ENCODE measurements around the gene CST7. TPM values are rescaled to one million over a fixed set of nuclear protein-coding genes. Genes with fewer than 3 reads are reported as not detected.
A peak's percentile ranks its signal among the peaks of the same experiment; 100 is the strongest.

CST7 gene
- total RNA-seq, 2 donors from 2014 or later = 136 to 174 TPM

DNA sequence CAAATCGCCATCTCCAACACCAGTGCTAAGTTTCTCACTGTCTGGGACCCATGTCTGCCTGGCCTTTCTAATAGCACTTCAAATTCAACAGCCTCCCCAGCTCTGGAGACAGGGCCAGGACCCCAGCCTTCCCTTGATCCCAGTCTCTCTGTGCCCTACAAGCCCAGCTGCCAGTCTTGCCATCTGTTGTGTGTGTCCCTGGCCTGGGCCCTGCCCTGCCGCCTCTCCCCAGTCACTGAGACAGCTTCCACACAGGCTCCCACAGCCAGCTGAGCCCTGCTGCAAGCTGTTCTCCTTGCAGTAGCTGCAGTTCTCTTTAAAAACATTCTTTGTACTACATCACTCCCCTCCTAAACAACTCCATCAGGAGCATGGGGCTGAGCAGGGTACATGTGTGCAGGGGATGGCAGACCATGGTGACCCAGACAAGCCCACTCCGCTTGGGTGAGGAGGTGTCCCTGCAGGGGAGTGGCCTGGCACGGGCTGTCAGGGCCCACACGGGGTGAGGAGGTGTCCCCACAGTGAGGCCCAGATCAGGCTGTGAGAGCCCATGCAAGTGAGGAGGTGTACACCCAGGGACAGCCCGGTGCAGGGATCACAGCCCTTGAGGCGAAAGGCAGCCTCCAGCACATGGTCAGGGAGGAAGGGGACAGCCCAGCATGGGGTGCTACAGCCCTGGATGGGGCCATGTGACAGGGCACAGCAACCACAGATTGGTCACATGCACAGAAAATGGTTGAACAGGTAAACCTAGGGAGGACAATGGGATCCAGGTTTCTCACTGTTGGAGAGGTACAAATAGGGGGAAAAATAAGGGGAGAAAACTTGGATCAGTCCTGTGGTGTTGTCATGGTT lies 16.2 kb downstream of the CST7 start:
- Mint-ChIP-seq H3K36me3 (ENCODE audit: insufficient read depth in 2 of 2) (peaks cover 6 to 48% of the 10 kb centered on the region in 2 donors), H3K27ac (peak overlapping the region; percentile 44), H3K4me1 (ENCODE audit: low read depth) (peaks cover 24% of the 10 kb centered on the region), H3K27me3 (ENCODE audit: low read depth) (no peaks in the 10 kb centered on the region), H3K4me3 (no peak overlapping the region), H3K9me3 (no peaks in the 10 kb centered on the region)
- ATAC-seq (replicated peaks in 1 of 2) (peak; percentile 21 to 30), DNase-seq (no peak)

DNA sequence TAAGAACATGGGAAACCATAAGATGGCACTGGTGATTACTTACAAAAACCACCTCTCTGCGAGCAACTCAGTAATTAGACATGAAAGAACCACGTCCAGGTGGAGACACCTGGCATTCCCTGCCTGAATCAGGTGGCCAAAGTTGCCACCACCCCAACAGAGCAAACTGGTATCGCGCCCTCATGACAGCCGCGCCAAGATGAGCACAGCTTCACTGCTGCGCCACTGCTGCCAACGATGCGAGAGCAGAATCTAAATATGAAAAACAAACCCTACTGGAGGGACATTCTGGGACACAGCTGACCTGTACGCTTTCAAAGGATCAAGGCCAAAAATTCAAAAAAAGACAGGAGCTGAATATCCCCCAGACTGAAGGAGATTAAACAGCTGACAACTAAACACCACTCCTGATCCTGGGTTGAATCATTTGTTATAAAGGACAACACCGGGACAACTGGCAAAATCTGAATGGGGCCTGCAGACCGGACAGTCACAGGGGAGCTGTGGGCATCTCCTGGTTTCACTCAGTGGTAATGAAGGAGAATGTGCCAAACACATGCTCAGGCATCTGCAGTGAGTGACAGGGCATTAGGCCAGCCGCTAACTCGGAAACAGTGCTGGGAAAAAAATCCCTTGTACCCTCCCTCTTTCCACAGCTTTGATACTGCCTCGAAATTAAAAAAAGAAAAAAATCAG lies 17.4 kb downstream of the CST7 start:
- H3K36me3 Mint-ChIP-seq (ENCODE audit: insufficient read depth in 2 of 2) = peaks cover 4 to 48% of the 10 kb centered on the region in 2 donors
- ATAC-seq (replicated peaks in 1 of 2) = no peak
- DNase-seq = no peak
- H3K4me1 Mint-ChIP-seq (ENCODE audit: low read depth) = peaks cover 19% of the 10 kb centered on the region
- peak overlapping the region; percentile 21 for H3K27ac Mint-ChIP-seq
- H3K4me3 Mint-ChIP-seq = no peak overlapping the region
- no peaks in the 10 kb centered on the region for H3K9me3 Mint-ChIP-seq
- no peaks in the 10 kb centered on the region for H3K27me3 Mint-ChIP-seq (ENCODE audit: low read depth)

DNA sequence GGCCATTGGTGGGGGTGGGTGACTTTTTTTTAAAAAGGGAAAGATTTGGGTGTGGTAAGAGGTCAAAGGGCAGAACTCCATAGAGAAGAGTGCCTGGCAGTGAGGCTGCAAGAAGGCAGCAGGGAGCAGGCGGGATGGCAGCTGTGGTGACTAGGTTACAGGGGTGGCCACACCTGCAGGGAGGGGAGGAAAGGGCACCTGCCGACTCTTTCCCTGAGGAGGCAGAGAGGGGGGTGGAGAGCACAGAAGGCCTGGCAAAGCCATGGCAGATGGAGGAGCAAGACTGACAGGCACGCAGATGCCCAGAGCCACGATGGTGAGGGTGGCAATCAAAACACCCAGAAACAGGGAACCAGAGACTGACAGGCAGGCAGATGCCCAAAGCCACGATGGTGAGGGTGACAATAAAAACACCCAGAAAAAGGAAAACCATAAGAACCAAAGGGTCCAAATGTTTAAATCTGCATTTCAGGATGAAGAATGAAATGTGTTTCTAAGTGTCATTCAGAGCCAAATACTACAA lies 19.3 kb downstream of the CST7 start:
- ATAC-seq (replicated peaks in 1 of 2) (no peak), DNase-seq (no peak)
- H3K9me3 Mint-ChIP-seq = no peaks in the 10 kb centered on the region
- H3K27ac Mint-ChIP-seq = peak overlapping the region; percentile 30
- peaks cover 4 to 43% of the 10 kb centered on the region in 2 donors for H3K36me3 Mint-ChIP-seq (ENCODE audit: insufficient read depth in 2 of 2)
- H3K4me3 Mint-ChIP-seq = no peak overlapping the region
- no peaks in the 10 kb centered on the region for H3K27me3 Mint-ChIP-seq (ENCODE audit: low read depth)
- peaks cover 19% of the 10 kb centered on the region for H3K4me1 Mint-ChIP-seq (ENCODE audit: low read depth)

DNA sequence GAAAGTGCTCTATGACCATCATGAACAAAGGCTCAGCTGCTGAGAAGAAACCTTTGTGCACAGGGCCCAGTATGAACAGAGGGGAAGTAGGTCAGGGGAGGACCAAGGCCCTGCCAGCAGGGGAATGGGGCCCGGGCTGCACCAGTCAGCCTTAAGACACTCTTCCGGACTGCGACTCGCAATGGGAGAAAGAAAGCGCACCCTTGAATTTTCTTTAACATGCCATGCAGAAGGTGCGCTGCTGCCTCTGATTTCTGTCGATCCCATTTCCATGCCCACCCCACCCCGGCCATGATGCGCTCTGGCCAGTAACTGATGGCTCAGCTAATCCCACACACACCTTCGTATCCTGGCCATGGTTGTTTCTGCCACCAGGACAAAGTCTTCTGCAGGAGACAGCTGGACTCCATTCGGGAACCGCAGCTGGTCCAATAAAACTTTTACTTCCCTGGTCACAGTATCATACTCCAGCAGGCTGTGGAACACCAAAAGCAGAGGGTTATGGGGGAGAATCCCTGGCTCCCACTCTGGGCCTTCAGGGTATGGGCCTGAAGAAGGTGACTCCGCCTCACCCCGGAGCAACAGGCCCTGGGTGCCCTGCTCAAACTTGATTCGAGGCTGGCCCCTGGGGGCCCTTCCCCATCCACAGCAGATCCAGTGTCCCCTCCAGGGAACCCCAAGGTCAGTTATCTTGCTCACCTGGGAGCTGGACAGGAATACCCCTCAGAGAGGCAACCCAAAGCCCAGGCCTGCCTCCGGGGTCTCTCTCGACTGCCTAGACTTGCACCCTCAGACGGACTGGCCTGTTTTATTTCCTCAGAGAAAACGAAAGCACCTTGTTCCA lies 20.3 kb downstream of the CST7 start:
- no peak overlapping the region for H3K4me3 Mint-ChIP-seq
- no peak for DNase-seq
- H3K36me3 Mint-ChIP-seq (ENCODE audit: insufficient read depth in 2 of 2) = peaks cover 4 to 43% of the 10 kb centered on the region in 2 donors
- ATAC-seq (replicated peaks in 1 of 2) = no peak
- H3K27ac Mint-ChIP-seq = no peak overlapping the region
- H3K27me3 Mint-ChIP-seq (ENCODE audit: low read depth) = no peaks in the 10 kb centered on the region
- no peaks in the 10 kb centered on the region for H3K9me3 Mint-ChIP-seq
- peaks cover 15% of the 10 kb centered on the region for H3K4me1 Mint-ChIP-seq (ENCODE audit: low read depth)

DNA sequence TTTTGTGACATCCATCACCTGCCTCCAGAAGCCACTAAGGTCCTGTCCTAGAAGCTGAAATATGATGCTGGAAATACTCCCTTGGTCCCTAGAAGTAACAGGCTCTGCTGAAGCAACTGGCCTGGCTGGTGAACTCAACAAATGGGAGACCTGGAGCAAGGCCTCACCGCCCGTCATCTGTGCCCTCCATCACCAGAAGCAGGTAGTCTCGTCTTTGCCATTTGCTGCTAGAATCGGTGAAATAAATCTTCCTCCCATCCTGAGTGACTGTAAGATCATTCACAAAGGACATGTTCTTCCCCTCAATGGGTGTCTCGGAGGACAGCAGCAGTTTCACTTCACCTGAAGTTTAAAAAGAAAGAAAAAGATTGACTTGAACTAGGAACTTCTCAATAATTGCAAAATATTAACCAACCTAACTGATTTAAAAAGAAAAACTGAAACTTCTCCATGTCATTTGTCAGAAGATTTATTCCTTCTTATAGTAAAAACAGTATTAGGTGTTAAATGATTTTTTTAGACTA lies 21.0 kb downstream of the CST7 start:
- Mint-ChIP-seq H3K27ac (peak overlapping the region; percentile 56), H3K36me3 (ENCODE audit: insufficient read depth in 2 of 2) (peaks cover 6 to 41% of the 10 kb centered on the region in 2 donors), H3K27me3 (ENCODE audit: low read depth) (no peaks in the 10 kb centered on the region), H3K4me1 (ENCODE audit: low read depth) (peaks cover 9% of the 10 kb centered on the region), H3K9me3 (no peaks in the 10 kb centered on the region), H3K4me3 (no peak overlapping the region)
- no peak for DNase-seq
- ATAC-seq (replicated peaks in 1 of 2) = no peak

DNA sequence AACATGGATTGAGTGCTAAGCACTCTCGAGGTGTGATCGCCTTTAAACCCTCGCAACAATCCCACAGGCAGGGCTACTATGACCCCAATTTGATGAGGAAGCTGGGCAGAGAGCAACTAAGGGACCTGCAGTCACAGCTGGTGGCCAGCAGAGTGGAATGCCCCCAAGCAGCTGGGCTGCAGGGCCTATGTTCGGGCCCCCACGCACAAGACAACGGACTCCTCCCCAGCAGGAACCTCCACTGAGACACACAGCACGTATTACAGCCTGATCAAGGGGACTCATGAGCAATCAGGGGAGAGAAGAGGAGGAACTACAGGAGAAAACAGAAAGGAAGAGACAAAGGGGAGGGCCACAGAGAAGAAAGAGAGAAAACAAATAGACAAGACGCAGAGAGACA lies 21.7 kb downstream of the CST7 start:
- no peak for DNase-seq
- peaks cover 0 to 2% of the 10 kb centered on the region in 2 donors for H3K9me3 Mint-ChIP-seq

DNA sequence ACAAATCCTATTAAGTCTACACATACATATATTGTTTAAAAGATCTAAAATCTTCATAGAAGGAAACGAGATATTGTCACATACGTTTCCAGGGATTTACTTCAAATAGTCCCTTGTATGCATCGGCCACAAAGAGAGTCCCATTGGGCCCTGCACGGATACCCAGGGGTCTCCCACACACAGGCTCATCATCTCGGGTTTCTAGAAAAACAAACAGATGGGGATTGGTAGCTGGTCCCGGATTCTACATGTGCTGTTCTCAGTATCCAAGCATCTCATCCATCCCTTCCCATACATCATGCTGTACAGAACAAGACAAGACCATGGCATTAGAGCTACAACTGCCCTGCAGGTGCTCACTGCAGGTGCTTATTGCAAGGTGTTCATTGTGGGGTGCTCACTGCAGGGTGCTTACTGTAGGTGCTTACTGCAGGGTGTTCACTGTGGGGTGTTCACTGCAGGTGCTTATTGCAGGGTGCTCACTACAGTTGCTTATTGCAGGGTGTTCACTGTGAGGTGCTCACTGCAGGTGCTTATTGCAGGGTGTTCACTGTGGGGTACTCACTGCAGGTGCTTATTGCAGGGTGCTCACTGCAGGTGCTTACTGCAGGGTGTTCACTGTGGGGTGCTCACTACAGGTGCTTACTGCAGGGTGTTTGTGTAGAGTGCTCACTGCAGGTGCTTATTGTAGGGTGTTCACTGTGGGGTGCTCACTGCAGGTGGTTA lies 22.5 kb downstream of the CST7 start:
- Mint-ChIP-seq H3K36me3 (ENCODE audit: insufficient read depth in 2 of 2) (peaks cover 12 to 44% of the 10 kb centered on the region in 2 donors), H3K9me3 (peaks cover 4% of the 10 kb centered on the region in 2 donors), H3K27me3 (ENCODE audit: low read depth) (no peaks in the 10 kb centered on the region), H3K4me1 (ENCODE audit: low read depth) (no peaks in the 10 kb centered on the region), H3K27ac (no peak overlapping the region), H3K4me3 (no peak overlapping the region)
- no peak for ATAC-seq (replicated peaks in 1 of 2)
- DNase-seq = no peak

More for the DNA sequence above, 21.7 kb downstream of the CST7 start:
- peaks cover 2% of the 10 kb centered on the region for H3K4me1 Mint-ChIP-seq (ENCODE audit: low read depth)
- ATAC-seq (replicated peaks in 1 of 2) = no peak
- H3K27me3 Mint-ChIP-seq (ENCODE audit: low read depth) = no peaks in the 10 kb centered on the region
- no peak overlapping the region for H3K27ac Mint-ChIP-seq
- peaks cover 6 to 41% of the 10 kb centered on the region in 2 donors for H3K36me3 Mint-ChIP-seq (ENCODE audit: insufficient read depth in 2 of 2)
- no peak overlapping the region for H3K4me3 Mint-ChIP-seq

DNA sequence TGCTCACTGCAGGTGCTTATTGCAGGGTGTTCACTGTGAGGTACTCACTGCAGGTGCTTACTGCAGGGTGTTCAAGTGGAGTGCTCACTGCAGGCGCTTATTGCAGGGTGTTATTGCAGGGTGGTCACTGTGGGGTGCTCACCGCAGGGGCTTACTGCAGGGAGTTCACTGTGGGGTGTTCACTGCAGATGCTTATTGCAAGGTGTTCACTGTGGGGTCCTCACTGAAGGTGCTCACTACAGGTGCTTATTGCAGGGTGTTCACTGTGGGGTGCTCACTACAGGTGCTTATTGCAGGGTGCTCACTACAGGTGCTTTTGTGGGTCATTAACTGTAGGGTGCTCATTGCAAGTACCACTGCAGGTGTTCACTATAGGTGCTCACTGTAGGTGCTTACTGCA lies 23.3 kb downstream of the CST7 start:
- Mint-ChIP-seq H3K4me1 (ENCODE audit: low read depth) (no peaks in the 10 kb centered on the region), H3K4me3 (no peak overlapping the region), H3K36me3 (ENCODE audit: insufficient read depth in 2 of 2) (peaks cover 17 to 50% of the 10 kb centered on the region in 2 donors), H3K27ac (no peak overlapping the region), H3K9me3 (peaks cover 6% of the 10 kb centered on the region in 2 donors), H3K27me3 (ENCODE audit: low read depth) (no peaks in the 10 kb centered on the region)
- ATAC-seq (replicated peaks in 1 of 2) (no peak), DNase-seq (no peak)

DNA sequence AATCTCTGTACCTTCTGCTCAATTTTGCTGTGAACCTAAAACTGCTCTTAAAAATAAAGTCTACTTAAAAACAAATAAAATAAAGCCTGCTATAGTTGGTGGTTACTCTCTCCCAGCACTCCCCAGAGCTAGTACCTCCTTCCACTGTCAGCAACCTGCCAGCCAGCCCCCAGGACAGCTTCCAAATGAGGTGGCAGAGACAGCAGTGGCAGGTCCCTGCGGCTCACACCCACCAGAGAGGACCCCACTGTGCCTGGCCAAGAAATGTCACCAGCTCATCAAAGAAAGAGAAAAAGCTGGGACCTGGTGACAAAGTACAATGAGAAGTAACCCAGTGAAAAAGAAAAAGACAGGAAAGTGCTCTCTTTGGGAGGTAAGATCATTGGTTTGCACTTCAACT lies 28.3 kb downstream of the CST7 start:
- DNase-seq = no peak
- Mint-ChIP-seq H3K27ac (no peak overlapping the region), H3K36me3 (ENCODE audit: insufficient read depth in 2 of 2) (peaks cover 31 to 61% of the 10 kb centered on the region in 2 donors), H3K4me3 (no peak overlapping the region), H3K27me3 (ENCODE audit: low read depth) (no peaks in the 10 kb centered on the region), H3K4me1 (ENCODE audit: low read depth) (peaks cover 19% of the 10 kb centered on the region), H3K9me3 (peaks cover 6% of the 10 kb centered on the region in 2 donors)
- no peak for ATAC-seq (replicated peaks in 1 of 2)

DNA sequence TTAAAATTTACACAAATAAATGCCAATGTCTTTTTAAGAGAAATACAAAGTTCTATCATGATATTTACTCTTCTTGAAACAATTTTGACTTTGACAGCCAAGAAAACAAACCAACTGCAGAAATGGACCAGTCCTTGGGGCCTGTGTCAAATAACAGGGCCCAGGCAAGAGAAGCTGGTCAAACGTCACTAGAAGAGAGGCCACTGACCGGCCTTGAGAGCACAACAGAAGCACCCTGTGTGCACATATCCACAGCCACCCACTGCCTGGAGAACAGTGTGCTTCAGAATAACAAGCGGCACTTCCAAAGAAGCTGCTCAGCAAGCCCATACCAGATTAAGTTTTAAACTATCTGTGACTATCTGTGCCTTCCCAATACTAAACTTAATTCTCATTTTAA lies 28.7 kb downstream of the CST7 start:
- Mint-ChIP-seq H3K27ac (peak overlapping the region; percentile 54), H3K27me3 (ENCODE audit: low read depth) (no peaks in the 10 kb centered on the region), H3K4me3 (no peak overlapping the region), H3K4me1 (ENCODE audit: low read depth) (peaks cover 21% of the 10 kb centered on the region), H3K36me3 (ENCODE audit: insufficient read depth in 2 of 2) (peaks cover 33 to 63% of the 10 kb centered on the region in 2 donors), H3K9me3 (peaks cover 6% of the 10 kb centered on the region in 2 donors)
- no peak for ATAC-seq (replicated peaks in 1 of 2)
- no peak for DNase-seq

DNA sequence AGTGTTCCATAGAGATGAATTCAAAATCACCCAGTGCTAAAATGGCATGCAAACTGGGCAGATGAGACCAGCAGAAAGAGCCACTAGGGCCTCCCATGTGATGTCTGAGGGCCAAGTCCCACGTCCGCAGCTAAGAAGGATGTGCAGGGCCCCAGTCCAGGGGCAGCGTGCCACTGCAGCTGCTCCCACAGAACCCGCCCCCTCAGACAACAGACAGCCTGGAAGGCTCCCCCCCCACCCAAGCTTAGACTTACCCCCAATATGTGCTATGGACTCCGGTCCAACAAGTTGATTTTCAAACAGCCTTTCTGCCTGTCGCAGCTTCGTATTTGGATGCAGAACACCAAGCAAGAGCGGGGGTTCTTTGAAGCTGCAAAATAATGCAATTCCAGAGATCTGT lies 29.4 kb downstream of the CST7 start:
- H3K4me1 Mint-ChIP-seq (ENCODE audit: low read depth) = peaks cover 21% of the 10 kb centered on the region
- H3K27ac Mint-ChIP-seq = no peak overlapping the region
- no peak overlapping the region for H3K4me3 Mint-ChIP-seq
- ATAC-seq (replicated peaks in 1 of 2) (no peak), DNase-seq (no peak)
- H3K36me3 Mint-ChIP-seq (ENCODE audit: insufficient read depth in 2 of 2) = peaks cover 34 to 63% of the 10 kb centered on the region in 2 donors
- no peaks in the 10 kb centered on the region for H3K27me3 Mint-ChIP-seq (ENCODE audit: low read depth)
- H3K9me3 Mint-ChIP-seq = peaks cover 6% of the 10 kb centered on the region in 2 donors
